Measurements from ENCODE around the gene FAF1. TPM values are rescaled to one million over a fixed set of nuclear protein-coding genes. Genes with fewer than 3 reads are reported as not detected.

The FAF1 gene
- polyA plus RNA-seq, 1 of the 3 experiments (the other 2 are of a cell fraction): 8.7 TPM

DNA sequence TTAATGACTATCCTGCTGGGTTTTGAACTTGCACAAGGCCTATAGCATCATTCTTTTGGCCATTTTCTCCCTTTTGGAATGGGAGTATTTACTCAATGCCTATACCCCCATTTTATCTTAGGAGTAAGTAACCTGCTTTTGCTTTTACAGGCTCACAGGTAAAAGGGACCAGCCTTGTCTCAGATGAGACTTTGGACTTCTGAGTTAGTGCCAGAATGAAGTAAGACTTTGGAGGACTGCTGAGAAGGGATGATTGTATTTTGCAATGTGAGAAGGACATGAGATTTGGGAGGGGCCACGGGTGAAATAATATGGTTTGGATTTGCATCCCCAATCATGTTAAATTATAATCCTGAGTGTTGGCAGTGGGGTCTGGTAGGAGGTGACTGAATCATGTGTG lies 212.7 kb downstream of the FAF1 start:
- no peak overlapping the region for H2AFZ ChIP-seq (ENCODE audit: low read depth)
- POLR2A ChIA-PET: no interaction called here
- H4K20me1 ChIP-seq (ENCODE audit: insufficient read depth): no peaks in the 10 kb centered on the region
- H3K9me2 ChIP-seq: no peaks in the 10 kb centered on the region
- TF ChIP-seq, protein P1, sequence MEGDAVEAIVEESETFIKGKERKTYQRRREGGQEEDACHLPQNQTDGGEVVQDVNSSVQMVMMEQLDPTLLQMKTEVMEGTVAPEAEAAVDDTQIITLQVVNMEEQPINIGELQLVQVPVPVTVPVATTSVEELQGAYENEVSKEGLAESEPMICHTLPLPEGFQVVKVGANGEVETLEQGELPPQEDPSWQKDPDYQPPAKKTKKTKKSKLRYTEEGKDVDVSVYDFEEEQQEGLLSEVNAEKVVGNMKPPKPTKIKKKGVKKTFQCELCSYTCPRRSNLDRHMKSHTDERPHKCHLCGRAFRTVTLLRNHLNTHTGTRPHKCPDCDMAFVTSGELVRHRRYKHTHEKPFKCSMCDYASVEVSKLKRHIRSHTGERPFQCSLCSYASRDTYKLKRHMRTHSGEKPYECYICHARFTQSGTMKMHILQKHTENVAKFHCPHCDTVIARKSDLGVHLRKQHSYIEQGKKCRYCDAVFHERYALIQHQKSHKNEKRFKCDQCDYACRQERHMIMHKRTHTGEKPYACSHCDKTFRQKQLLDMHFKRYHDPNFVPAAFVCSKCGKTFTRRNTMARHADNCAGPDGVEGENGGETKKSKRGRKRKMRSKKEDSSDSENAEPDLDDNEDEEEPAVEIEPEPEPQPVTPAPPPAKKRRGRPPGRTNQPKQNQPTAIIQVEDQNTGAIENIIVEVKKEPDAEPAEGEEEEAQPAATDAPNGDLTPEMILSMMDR (IDR thresholded peaks at IDR 0.05): no peak
- no peak for TF ChIP-seq FOXJ3 (CRISPR knock-in tag; IDR thresholded peaks at IDR 0.05)
- TF ChIP-seq, protein P2, sequence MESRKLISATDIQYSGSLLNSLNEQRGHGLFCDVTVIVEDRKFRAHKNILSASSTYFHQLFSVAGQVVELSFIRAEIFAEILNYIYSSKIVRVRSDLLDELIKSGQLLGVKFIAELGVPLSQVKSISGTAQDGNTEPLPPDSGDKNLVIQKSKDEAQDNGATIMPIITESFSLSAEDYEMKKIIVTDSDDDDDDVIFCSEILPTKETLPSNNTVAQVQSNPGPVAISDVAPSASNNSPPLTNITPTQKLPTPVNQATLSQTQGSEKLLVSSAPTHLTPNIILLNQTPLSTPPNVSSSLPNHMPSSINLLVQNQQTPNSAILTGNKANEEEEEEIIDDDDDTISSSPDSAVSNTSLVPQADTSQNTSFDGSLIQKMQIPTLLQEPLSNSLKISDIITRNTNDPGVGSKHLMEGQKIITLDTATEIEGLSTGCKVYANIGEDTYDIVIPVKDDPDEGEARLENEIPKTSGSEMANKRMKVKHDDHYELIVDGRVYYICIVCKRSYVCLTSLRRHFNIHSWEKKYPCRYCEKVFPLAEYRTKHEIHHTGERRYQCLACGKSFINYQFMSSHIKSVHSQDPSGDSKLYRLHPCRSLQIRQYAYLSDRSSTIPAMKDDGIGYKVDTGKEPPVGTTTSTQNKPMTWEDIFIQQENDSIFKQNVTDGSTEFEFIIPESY (IDR thresholded peaks at IDR 0.05; ENCODE audit: borderline replicate concordance, low read depth): no peak
- TF ChIP-seq RFX5 (IDR thresholded peaks at IDR 0.05; ENCODE audit: low read length): no peak
- TF ChIP-seq, protein P3, sequence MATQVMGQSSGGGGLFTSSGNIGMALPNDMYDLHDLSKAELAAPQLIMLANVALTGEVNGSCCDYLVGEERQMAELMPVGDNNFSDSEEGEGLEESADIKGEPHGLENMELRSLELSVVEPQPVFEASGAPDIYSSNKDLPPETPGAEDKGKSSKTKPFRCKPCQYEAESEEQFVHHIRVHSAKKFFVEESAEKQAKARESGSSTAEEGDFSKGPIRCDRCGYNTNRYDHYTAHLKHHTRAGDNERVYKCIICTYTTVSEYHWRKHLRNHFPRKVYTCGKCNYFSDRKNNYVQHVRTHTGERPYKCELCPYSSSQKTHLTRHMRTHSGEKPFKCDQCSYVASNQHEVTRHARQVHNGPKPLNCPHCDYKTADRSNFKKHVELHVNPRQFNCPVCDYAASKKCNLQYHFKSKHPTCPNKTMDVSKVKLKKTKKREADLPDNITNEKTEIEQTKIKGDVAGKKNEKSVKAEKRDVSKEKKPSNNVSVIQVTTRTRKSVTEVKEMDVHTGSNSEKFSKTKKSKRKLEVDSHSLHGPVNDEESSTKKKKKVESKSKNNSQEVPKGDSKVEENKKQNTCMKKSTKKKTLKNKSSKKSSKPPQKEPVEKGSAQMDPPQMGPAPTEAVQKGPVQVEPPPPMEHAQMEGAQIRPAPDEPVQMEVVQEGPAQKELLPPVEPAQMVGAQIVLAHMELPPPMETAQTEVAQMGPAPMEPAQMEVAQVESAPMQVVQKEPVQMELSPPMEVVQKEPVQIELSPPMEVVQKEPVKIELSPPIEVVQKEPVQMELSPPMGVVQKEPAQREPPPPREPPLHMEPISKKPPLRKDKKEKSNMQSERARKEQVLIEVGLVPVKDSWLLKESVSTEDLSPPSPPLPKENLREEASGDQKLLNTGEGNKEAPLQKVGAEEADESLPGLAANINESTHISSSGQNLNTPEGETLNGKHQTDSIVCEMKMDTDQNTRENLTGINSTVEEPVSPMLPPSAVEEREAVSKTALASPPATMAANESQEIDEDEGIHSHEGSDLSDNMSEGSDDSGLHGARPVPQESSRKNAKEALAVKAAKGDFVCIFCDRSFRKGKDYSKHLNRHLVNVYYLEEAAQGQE (IDR thresholded peaks at IDR 0.05; ENCODE audit: low read depth, low read length): no peak
- TF ChIP-seq RAD21 (IDR thresholded peaks at IDR 0.05; ENCODE audit: low read length): no peak
- no peak for TF ChIP-seq YY1 (IDR thresholded peaks at IDR 0.05; ENCODE audit: low read depth)
- no peak for TF ChIP-seq SMC3 (IDR thresholded peaks at IDR 0.05; ENCODE audit: low read depth, low read length)
- TF ChIP-seq NFIC (IDR thresholded peaks at IDR 0.05; ENCODE audit: borderline replicate concordance): no peak
- TF ChIP-seq, protein P4, sequence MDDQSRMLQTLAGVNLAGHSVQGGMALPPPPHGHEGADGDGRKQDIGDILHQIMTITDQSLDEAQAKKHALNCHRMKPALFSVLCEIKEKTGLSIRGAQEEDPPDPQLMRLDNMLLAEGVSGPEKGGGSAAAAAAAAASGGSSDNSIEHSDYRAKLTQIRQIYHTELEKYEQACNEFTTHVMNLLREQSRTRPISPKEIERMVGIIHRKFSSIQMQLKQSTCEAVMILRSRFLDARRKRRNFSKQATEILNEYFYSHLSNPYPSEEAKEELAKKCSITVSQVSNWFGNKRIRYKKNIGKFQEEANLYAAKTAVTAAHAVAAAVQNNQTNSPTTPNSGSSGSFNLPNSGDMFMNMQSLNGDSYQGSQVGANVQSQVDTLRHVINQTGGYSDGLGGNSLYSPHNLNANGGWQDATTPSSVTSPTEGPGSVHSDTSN (IDR thresholded peaks at IDR 0.05): no peak
- no peak for TF ChIP-seq MXI1 (IDR thresholded peaks at IDR 0.05; ENCODE audit: low read depth, low read length)
- no peak for TF ChIP-seq SIN3A (IDR thresholded peaks at IDR 0.05; ENCODE audit: borderline replicate concordance, low read depth, low read length)
- no peak for TF ChIP-seq GABPA (IDR thresholded peaks at IDR 0.05; ENCODE audit: low read depth)
- no peak for TF ChIP-seq TCF12 (IDR thresholded peaks at IDR 0.05)
- TF ChIP-seq, protein P5, sequence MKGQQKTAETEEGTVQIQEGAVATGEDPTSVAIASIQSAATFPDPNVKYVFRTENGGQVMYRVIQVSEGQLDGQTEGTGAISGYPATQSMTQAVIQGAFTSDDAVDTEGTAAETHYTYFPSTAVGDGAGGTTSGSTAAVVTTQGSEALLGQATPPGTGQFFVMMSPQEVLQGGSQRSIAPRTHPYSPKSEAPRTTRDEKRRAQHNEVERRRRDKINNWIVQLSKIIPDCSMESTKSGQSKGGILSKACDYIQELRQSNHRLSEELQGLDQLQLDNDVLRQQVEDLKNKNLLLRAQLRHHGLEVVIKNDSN (IDR thresholded peaks at IDR 0.05; ENCODE audit: borderline replicate concordance, low read depth): no peak
- no peak for TF ChIP-seq RXRA (IDR thresholded peaks at IDR 0.05; ENCODE audit: borderline replicate concordance, low read depth)
- TF ChIP-seq NRF1 (IDR thresholded peaks at IDR 0.05; ENCODE audit: low read depth, low read length): no peak
- no peak for TF ChIP-seq EP300 (IDR thresholded peaks at IDR 0.05; ENCODE audit: borderline replicate concordance in 1 of 2, low read depth in 1 of 2, low read length in 1 of 2)
- TF ChIP-seq CHD2 (IDR thresholded peaks at IDR 0.05; ENCODE audit: low read length, partially characterized antibody): no peak
- TF ChIP-seq, protein P6, sequence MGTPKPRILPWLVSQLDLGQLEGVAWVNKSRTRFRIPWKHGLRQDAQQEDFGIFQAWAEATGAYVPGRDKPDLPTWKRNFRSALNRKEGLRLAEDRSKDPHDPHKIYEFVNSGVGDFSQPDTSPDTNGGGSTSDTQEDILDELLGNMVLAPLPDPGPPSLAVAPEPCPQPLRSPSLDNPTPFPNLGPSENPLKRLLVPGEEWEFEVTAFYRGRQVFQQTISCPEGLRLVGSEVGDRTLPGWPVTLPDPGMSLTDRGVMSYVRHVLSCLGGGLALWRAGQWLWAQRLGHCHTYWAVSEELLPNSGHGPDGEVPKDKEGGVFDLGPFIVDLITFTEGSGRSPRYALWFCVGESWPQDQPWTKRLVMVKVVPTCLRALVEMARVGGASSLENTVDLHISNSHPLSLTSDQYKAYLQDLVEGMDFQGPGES (IDR thresholded peaks at IDR 0.05; ENCODE audit: low read depth, low read length): no peak
- no peaks in the 10 kb centered on the region for H3K27me3 ChIP-seq (ENCODE audit: insufficient read depth)
- no peak overlapping the region for H3K4me2 ChIP-seq
- H3K36me3 ChIP-seq (replicated peaks in 1 of 2; ENCODE audit: control insufficient read depth in 1 of 2, insufficient read depth in 2 of 2, low read length in 1 of 2): peaks cover 0 to 12% of the 10 kb centered on the region in 2 experiments
- 69% methylated on average over 1 of the region's 1 CpG for WGBS (ENCODE audit: low lambda C conversion rate)
- CTCF ChIA-PET: no interaction called here
- H3F3A ChIP-seq (replicated peaks; ENCODE audit: insufficient read depth): peaks cover 7% of the 10 kb centered on the region
- H3K9ac ChIP-seq: no peak overlapping the region
- no peak for DNase-seq
- peaks cover 0 to 10% of the 10 kb centered on the region in 2 experiments; a peak in 1 of 4 replicates for H3K4me1 ChIP-seq (ENCODE audit: control insufficient read depth in 1 of 2, insufficient read depth in 2 of 2, low read depth in 1 of 2, low read length in 1 of 2)
- no peaks in the 10 kb centered on the region for H3K9me3 ChIP-seq
- H3K27ac ChIP-seq (ENCODE audit: low read depth in 2 of 2, low read length in 1 of 2): no peak overlapping the region
- H3K4me3 ChIP-seq (ENCODE audit: low read depth in 2 of 2, low read length in 1 of 2): no peak overlapping the region
- no peaks in the 10 kb centered on the region for H3K79me2 ChIP-seq (ENCODE audit: insufficient read depth)
